Cardiac fibroblast (primary cell): Measurements from ENCODE around the gene PLA2G4F.

Experiments
- DNase-seq, 2 donors: peaks; one replicate each; pipeline versions ENCODE4 v3.0.0 to v3.0.0-alpha.2; 2010; ENCODE audit warnings: low read depth in 2 of 2
- H3K4me3 ChIP-seq, 2 donors: replicated peaks in 1 of 2; 1 replicate in 1 of 2; 2 replicates in 1 of 2; pipeline ENCODE4 v1.5.1; 2011; ENCODE audit warnings: low read depth in 2 of 2, low read length in 2 of 2, mild to moderate bottlenecking in 2 of 2, moderate library complexity in 1 of 2
- TF ChIP-seq, protein P1 (sequence below): IDR thresholded peaks from one replicate; pipeline ENCODE4 v1.5.1; 2011; ENCODE audit warnings: low read depth, mild to moderate bottlenecking, low read length, inconsistent platforms

PLA2G4F gene

DNA sequence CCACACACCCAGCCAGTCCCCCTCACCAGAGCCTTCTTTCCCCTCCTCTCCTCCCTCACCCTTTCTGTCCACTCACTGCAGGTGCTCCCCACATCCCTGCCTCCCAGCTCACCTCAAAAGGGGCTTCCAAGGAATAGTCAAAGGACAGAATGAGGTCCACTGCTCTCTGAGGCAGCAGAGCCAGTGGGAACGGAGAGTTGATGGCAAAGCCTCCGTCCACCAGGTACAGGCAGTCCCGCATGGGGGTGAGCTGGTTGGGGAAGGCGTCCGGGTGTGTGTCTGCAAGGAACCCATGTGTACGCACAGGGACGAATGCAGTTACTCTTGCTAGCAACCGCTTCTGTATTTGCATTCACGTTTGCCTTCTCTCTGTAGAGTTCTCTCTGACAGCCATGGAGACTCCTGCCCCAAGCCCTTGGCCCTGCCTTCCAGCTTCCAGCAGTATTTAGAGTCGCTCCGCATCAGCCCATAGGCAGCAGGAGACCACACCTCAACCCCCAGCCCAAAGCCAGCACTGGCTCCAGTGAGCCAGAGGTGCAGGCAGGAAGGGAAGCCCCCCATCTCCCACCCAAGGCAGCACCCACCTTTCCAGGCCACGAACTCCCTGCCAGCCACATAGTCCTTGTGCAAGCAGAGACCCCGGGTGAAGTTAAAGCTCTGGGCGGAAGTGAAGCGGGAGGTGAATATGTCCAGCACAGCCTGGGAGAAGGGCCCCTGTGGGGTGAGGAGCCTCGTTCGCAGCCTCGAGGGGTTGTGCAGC, 12.4 kb downstream of the PLA2G4F start:
- TF ChIP-seq, protein P1, sequence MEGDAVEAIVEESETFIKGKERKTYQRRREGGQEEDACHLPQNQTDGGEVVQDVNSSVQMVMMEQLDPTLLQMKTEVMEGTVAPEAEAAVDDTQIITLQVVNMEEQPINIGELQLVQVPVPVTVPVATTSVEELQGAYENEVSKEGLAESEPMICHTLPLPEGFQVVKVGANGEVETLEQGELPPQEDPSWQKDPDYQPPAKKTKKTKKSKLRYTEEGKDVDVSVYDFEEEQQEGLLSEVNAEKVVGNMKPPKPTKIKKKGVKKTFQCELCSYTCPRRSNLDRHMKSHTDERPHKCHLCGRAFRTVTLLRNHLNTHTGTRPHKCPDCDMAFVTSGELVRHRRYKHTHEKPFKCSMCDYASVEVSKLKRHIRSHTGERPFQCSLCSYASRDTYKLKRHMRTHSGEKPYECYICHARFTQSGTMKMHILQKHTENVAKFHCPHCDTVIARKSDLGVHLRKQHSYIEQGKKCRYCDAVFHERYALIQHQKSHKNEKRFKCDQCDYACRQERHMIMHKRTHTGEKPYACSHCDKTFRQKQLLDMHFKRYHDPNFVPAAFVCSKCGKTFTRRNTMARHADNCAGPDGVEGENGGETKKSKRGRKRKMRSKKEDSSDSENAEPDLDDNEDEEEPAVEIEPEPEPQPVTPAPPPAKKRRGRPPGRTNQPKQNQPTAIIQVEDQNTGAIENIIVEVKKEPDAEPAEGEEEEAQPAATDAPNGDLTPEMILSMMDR: no peak
- H3K4me3 ChIP-seq: no peak overlapping the region

DNA sequence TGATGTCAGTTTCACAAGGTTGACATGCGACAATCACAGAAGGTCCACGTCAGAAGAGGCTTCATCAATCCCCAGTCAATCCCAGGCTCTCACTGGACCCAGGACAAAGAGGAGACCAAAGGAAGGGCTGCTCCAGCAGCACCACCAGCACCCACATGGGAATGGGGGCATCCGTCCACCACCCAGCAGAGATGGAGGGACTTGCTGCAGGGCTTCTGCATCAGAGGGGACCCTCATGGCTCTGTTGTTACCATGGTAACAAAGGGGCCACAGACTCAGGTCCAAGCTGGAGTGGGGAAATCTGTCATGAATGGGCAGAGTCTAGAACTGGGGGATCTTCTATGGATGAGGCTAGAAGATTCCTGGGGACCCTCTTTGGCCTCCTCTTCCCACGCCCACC, 13.1 kb downstream of the PLA2G4F start:
- no peak for DNase-seq
- TF ChIP-seq, protein P1: no peak
- no peak overlapping the region for H3K4me3 ChIP-seq

More for the DNA sequence above, 12.4 kb downstream of the PLA2G4F start:
- no peak for DNase-seq

DNA sequence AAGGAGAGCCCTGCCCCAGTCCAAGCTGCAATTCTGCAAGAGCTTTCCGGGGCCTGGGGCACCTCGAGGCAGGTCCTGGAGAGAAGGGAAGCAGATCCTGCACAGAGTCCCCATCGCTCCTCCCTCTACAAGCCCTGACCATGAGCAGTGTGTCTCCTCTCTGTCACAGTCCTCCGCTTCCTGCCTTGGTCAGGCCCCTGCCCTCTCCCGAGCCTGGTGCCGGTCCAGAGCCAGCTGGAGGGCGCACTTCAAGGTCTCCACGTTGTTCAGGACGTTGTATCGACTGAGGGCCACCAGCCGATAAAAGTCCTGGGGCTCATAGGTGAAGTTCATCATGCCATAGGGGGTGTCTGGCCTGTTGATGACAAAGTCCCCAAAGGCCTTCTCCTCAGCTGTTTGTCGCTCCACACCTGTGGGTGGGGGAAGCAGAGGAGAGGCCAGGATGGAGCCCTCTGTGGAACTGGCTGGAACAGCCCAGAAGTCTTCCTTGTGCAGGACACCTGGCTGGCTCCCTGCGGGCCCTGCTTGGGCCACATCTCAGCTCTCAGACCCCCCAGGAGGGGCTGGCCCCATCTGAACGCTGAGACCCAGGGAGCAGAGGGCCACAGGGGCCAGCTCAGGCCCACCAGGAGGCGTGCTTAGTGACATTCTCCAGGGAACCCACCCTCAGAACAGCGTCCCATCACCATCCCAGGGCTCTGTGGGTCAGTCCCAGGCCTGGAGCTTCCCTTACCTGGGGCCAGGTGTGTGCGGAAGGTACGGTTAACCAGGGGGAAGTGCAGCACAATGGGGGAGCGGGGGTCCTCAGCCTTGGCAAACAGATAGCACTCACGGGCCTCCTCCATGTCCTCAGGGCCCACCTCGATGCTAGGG, 14.4 kb downstream of the PLA2G4F start:
- H3K4me3 ChIP-seq: no peak overlapping the region
- no peak for DNase-seq
- TF ChIP-seq, protein P1: no peak

DNA sequence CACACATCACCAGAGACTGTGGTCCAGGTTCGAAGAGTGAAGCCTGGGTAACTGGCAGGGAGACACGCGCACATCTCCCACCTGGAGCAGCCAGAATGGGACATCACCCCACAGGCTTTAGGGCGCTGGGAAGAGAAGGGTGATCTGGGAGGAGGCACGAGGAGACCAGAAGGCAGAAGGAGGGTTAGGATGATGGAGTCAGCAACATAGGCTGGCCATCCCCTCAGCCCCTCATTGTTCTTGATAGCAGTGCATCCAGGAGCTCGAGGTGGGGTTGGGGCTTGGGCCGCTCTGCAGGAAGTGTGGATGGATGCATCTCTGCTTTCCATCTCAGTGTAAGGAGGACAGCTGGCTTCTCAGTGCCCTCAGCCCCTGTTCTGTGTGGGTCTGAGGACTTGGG, 15.2 kb downstream of the PLA2G4F start:
- no peak for DNase-seq
- TF ChIP-seq, protein P1: no peak
- no peak overlapping the region for H3K4me3 ChIP-seq

DNA sequence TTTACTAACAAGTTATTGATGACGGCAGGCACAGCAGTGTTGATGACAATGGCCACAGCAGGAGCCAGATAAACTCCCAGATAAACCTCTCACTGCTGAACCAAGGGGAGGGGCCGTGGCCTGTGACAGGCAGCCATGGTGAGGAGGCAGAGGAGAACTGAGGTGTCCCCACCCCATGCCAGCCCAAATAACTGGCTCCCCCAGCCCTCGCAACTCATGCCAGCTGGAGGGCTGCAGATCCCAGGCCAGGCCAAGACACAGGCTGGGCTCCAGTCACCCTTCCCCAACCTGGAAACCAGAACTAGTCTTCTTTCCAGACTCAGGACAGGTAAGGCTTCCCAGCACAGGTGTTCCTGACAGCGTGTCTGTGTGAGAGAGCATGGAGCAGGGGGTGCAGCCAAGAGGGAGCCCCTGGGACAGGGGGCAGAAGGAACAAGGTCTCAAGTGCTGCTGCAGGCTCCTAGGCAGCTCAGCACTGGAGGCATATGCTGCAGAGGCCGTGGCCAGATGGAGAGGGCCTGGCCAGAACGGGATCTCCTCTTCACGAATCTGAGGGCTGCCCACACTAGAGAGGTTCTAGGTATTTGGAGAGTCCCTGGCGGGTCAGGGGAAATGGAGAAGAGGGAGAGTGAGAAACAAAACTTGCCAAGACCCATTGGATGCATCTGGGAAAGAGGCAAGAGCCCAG, 15.9 kb downstream of the PLA2G4F start:
- no peak for DNase-seq
- TF ChIP-seq, protein P1: no peak
- H3K4me3 ChIP-seq: no peak overlapping the region

DNA sequence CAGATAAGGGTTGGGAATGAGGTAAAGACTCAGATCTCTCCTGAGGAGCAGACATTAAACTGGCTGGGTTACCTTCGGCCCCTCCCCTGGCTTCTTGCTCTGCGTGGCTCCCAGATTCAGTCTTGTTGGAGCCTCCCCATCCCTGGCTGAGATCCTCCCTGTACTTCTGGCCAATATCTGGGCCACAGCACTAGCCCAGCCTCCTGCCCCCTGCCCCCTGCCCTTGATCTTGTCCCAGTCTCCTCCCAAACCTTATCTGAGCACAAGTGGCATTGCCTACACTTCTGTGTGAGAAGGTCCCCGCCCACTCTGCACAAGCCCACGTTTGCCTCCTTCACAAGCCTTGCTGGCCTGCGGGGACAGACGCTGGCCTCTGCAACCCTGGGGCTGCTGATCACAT, 16.8 kb downstream of the PLA2G4F start:
- no peak for DNase-seq
- TF ChIP-seq, protein P1: no peak
- no peak overlapping the region for H3K4me3 ChIP-seq
